Neural cell (in vitro differentiated cells): ENCODE data around the gene SUN5. TPM values are rescaled to one million over a fixed set of nuclear protein-coding genes. Genes with fewer than 3 reads are reported as not detected.

Experiments used
- H2AFZ ChIP-seq: fragments of 200-600, 300-800 bp; sonication (generic), shearing (Covaris generic); 2 replicates; pipeline ENCODE4 v1.6.0; 2014; ENCODE audit warnings: low read depth, mild to moderate bottlenecking, antibody characterized with exemption, low read length, moderate library complexity
- H3F3A ChIP-seq: fragments of 200-600 bp; shearing (Covaris generic); 2 replicates; pipeline ENCODE4 v1.6.1; 2016; ENCODE audit warnings: mild to moderate bottlenecking, moderate library complexity, mixed read lengths, antibody characterized with exemption, low read length; ENCODE audit not compliant: insufficient read depth, poor library complexity, severe bottlenecking
- H3K27ac ChIP-seq: fragments of 200-600, 300-800 bp; sonication (generic), shearing (Covaris generic); 2 replicates; pipeline ENCODE4 v1.5.1; 2014; ENCODE audit warnings: mild to moderate bottlenecking, low read length, moderate library complexity
- H3K27me3 ChIP-seq: fragments of 300-800, 200-600 bp; sonication (generic), shearing (Covaris generic); 2 replicates; pipeline ENCODE4 v1.6.0; 2014; ENCODE audit warnings: mild to moderate bottlenecking, low read depth, low read length, moderate library complexity; ENCODE audit not compliant: insufficient read depth
- H3K36me3 ChIP-seq: fragments of 300-800, 200-600 bp; sonication (generic), shearing (Covaris generic); 2 replicates; pipeline ENCODE4 v1.5.1; 2014; ENCODE audit warnings: mild to moderate bottlenecking, antibody characterized with exemption, low read length, moderate library complexity; ENCODE audit not compliant: insufficient read depth
- H3K4me2 ChIP-seq: fragments of 300-800, 200-600 bp; sonication (generic), shearing (Covaris generic); 2 replicates; pipeline ENCODE4 v1.6.0; 2014; ENCODE audit warnings: mild to moderate bottlenecking, low read length
- H3K4me3 ChIP-seq: fragments of 300-800, 200-600 bp; sonication (generic), shearing (Covaris generic); 2 replicates; pipeline ENCODE4 v1.5.1; 2014; ENCODE audit warnings: mild to moderate bottlenecking, low read length, moderate library complexity
- H3K79me2 ChIP-seq: fragments of 200-600 bp; shearing (Covaris generic); replicated peaks from 2 replicates; pipeline ENCODE4 v1.6.0; 2014; ENCODE audit warnings: mild to moderate bottlenecking, low read length, moderate library complexity; ENCODE audit not compliant: insufficient read depth
- H3K9ac ChIP-seq: fragments of 300-800, 200-600 bp; sonication (generic), shearing (Covaris generic); 2 replicates; pipeline ENCODE4 v1.6.1; 2016; ENCODE audit warnings: mild to moderate bottlenecking, low read length, mixed read lengths
- H3K9me2 ChIP-seq: fragments of 200-600 bp; shearing (Covaris generic); 2 replicates; pipeline ENCODE4 v1.6.1; 2016; ENCODE audit warnings: mild to moderate bottlenecking, low read length, mixed read lengths; ENCODE audit not compliant: insufficient read depth
- H3K9me3 ChIP-seq: fragments of 200-600, 300-800 bp; sonication (generic), shearing (Covaris generic); 2 replicates; pipeline ENCODE4 v1.6.1; 2016; ENCODE audit warnings: mild to moderate bottlenecking, mixed run types, low read length, moderate library complexity, mixed read lengths
- H4K20me1 ChIP-seq: fragments of 200-600 bp; shearing (Covaris generic); 2 replicates; pipeline ENCODE4 v1.6.1; 2016; ENCODE audit warnings: mild to moderate bottlenecking, mixed run types; ENCODE audit not compliant: insufficient read depth
- EP300 ChIP-seq: fragments of 450-650 bp; conservative IDR thresholded peaks from 2 replicates; pipeline ENCODE4 v1.6.1; 2014; ENCODE audit warnings: antibody characterized with exemption, mild to moderate bottlenecking, moderate library complexity; ENCODE audit not compliant: poor library complexity, severe bottlenecking
- EZH2 ChIP-seq: fragments of 200-600, 300-800 bp; shearing (Covaris generic), sonication (generic); IDR thresholded peaks from 2 replicates; pipeline ENCODE4 v1.6.1; 2014; ENCODE audit warnings: antibody characterized with exemption, low read length, borderline replicate concordance, mild to moderate bottlenecking; ENCODE audit not compliant: insufficient read depth, poor library complexity, severe bottlenecking
- MXI1 ChIP-seq: fragments of 450-650 bp; conservative IDR thresholded peaks from 2 replicates; pipeline ENCODE4 v1.6.1; 2014; ENCODE audit warnings: antibody characterized with exemption, mild to moderate bottlenecking; ENCODE audit not compliant: poor library complexity, severe bottlenecking
- POLR2AphosphoS5 ChIP-seq: IDR thresholded peaks from 2 replicates; pipeline ENCODE4 v1.6.1; 2012
- RAD21 ChIP-seq: fragments of 450-650 bp; conservative IDR thresholded peaks from 2 replicates; pipeline ENCODE4 v1.6.1; 2014; ENCODE audit warnings: antibody characterized with exemption, mild to moderate bottlenecking, moderate library complexity
- REST ChIP-seq: IDR thresholded peaks from 2 replicates; pipeline ENCODE4 v1.6.1; 2012; ENCODE audit warnings: borderline replicate concordance
- SMC3 ChIP-seq: fragments of 450-650 bp; conservative IDR thresholded peaks from 2 replicates; pipeline ENCODE4 v1.6.1; 2014; ENCODE audit warnings: antibody characterized with exemption, mild to moderate bottlenecking, moderate library complexity; ENCODE audit not compliant: poor library complexity
- TAF1 ChIP-seq: IDR thresholded peaks from 2 replicates; pipeline ENCODE4 v1.6.1; 2012; ENCODE audit warnings: low read depth
- polyA plus RNA-seq: library from polyadenylated mRNA; depleted of rRNA; stranded (reverse); fragments of >200 nt; gene quantifications from 2 replicates; pipeline ENCODE4 v1.2.3, GENCODE V29; 2014
- TF ChIP-seq, protein P1 (sequence below): fragments of 450-650 bp; IDR thresholded peaks from 2 replicates; pipeline ENCODE4 v1.5.1; 2014; ENCODE audit warnings: antibody characterized with exemption, mild to moderate bottlenecking, moderate library complexity; ENCODE audit not compliant: poor library complexity, severe bottlenecking

SUN5 gene
- polyA plus RNA-seq, 1 donor from 2014 or later = not detected

DNA sequence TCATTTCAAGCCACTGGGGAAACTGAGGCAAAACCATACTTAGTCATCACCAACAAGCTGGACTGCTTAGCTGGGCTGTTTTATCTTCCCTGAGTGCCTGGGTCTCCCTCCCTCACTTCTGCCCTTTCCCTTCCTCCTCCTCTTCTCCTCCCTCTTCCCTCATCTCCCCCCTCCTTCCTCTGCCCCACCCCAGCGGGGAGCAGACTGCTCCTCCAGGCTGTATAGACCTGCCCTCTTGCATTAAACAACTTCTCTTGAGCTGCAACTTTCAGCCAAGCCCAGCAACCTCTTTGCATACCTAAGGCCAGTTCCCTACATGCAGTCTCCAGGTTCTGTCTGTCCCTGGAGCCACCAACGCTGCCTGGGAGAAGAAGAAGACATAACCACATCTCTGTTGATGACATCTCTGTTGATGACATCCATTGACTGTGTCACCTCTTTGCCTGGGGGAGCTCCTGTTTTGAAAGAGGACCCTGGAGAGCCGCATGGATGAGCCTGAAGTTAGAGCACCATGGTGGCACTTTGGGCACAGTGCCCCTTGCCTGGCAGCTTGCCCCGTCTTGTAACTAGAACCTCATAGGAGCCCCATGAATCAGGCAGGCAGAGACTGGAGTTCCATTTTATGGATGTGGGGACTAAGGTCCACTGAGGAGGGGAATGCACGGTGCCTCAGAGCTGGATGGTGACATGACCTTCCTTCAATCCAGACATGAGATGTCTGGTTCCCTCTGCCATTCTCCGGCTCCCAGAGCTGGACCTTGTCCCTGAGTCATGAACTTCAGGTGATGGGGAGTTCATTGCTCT, 19.4 kb upstream of the SUN5 start:
- no peak overlapping the region for H3K9ac ChIP-seq
- TF ChIP-seq POLR2AphosphoS5 (no peak), MXI1 (no peak), RAD21 (no peak)
- H3F3A ChIP-seq = no peaks in the 10 kb centered on the region
- no peaks in the 10 kb centered on the region for H4K20me1 ChIP-seq
- no peaks in the 10 kb centered on the region for H3K36me3 ChIP-seq
- no peaks in the 10 kb centered on the region for H3K27me3 ChIP-seq
- no peaks in the 10 kb centered on the region for H3K9me3 ChIP-seq
- H3K27ac ChIP-seq = no peak overlapping the region
- H3K79me2 ChIP-seq = no peaks in the 10 kb centered on the region
- H3K4me2 ChIP-seq = no peak overlapping the region
- H2AFZ ChIP-seq = no peak overlapping the region
- no peak overlapping the region for H3K4me3 ChIP-seq
- no peaks in the 10 kb centered on the region for H3K9me2 ChIP-seq

- no peaks in the 10 kb centered on the region for H3K9me2 ChIP-seq
- H3K4me2 ChIP-seq = no peak overlapping the region
- H3K79me2 ChIP-seq = no peaks in the 10 kb centered on the region
- H3K27me3 ChIP-seq = no peaks in the 10 kb centered on the region
- H3F3A ChIP-seq = no peaks in the 10 kb centered on the region
- H3K36me3 ChIP-seq = no peaks in the 10 kb centered on the region
- no peak overlapping the region for H3K9ac ChIP-seq
- H2AFZ ChIP-seq = no peak overlapping the region
- no peak overlapping the region for H3K4me3 ChIP-seq
- H3K27ac ChIP-seq = no peak overlapping the region
- H4K20me1 ChIP-seq = no peaks in the 10 kb centered on the region
- TF ChIP-seq EP300 (no peak), SMC3 (no peak), REST (no peak), RAD21 (no peak), TAF1 (no peak), MXI1 (no peak), POLR2AphosphoS5 (no peak), EZH2 (no peak)
- TF ChIP-seq, protein P1, sequence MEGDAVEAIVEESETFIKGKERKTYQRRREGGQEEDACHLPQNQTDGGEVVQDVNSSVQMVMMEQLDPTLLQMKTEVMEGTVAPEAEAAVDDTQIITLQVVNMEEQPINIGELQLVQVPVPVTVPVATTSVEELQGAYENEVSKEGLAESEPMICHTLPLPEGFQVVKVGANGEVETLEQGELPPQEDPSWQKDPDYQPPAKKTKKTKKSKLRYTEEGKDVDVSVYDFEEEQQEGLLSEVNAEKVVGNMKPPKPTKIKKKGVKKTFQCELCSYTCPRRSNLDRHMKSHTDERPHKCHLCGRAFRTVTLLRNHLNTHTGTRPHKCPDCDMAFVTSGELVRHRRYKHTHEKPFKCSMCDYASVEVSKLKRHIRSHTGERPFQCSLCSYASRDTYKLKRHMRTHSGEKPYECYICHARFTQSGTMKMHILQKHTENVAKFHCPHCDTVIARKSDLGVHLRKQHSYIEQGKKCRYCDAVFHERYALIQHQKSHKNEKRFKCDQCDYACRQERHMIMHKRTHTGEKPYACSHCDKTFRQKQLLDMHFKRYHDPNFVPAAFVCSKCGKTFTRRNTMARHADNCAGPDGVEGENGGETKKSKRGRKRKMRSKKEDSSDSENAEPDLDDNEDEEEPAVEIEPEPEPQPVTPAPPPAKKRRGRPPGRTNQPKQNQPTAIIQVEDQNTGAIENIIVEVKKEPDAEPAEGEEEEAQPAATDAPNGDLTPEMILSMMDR = no peak
- no peaks in the 10 kb centered on the region for H3K9me3 ChIP-seq
Observed at GRCh38 chr20:33022694-33023438, 18.6 kb upstream of the SUN5 start.
